SK-N-MC (cell line): Measurements from ENCODE around the gene SERP2.

Experiments used
- EZH2 ChIP-seq: fragments of 200-600 bp; sonication (generic); IDR thresholded peaks from one replicate; pipeline ENCODE4 v1.6.1; 2017; ENCODE audit warnings: antibody characterized with exemption
- FOXP2 ChIP-seq: optimal IDR thresholded peaks from 2 replicates; pipeline ENCODE3; 2011; ENCODE audit warnings: mild to moderate bottlenecking, moderate library complexity; ENCODE audit not compliant: insufficient read depth; ENCODE audit errors: extremely low read length, control extremely low read depth
- POLR2AphosphoS5 ChIP-seq: IDR thresholded peaks from 2 replicates; pipeline ENCODE4 v1.6.1; 2012; ENCODE audit warnings: mild to moderate bottlenecking, low read depth, low read length, borderline replicate concordance

DNA sequence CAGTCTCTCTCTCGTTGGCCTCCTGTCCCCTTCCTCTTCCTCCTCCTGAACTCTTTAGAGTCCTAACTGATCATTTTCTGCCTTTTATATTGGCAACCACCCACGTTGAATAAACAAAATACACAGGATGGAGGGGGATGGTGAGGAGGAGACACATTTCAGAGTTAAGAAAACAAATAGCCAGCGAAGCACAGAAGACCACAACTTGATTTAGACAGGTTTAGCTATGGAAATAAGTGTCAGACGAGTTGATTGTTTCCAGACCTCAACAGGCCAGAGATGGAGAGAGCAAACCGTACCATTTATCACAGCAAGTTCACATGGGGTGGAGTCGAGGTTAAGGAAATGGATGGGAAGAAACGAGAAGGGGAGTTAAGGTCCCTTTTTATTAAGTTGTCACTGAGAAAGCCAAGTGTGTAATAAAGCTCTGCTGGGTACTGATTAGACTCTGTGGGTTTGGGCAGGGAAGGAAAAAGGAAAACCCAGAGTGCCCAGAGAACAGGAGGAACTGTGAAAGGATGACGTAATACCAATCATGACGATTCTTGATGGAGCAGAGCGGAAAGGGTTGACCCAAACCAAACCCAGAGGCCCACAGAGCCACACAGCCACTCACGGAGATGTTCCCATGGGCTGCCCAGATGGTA is 11.1 kb upstream of the SERP2 start:
- TF ChIP-seq POLR2AphosphoS5 (no peak), EZH2 (no peak), FOXP2 (no peak)
